WTC11 (cell line): ENCODE measurements around the gene CDC73. TPM values are rescaled to one million over a fixed set of nuclear protein-coding genes. Genes with fewer than 3 reads are reported as not detected.

Experiments
- ATAC-seq: fragments of 200-7000 bp; cut with Tn5 transposase; 2 replicates; pipeline ENCODE4 v1.10.0; 2021; ENCODE audit warnings: mild to moderate bottlenecking, moderate library complexity
- CTCF ChIA-PET: fragments of 300-600 bp; sonication (Branson Sonifier 250); formaldehyde crosslinking; loops from one replicate; lab custom pipeline; 2021; ENCODE audit warnings: antibody characterized with exemption; lab: Charles Lee
- POLR2A ChIA-PET: fragments of 350-600 bp; sonication (Branson Sonifier 250); formaldehyde crosslinking; loops from one replicate; lab custom pipeline; 2021; ENCODE audit warnings: antibody characterized with exemption; lab: Charles Lee
- DNase-seq: peaks from one replicate; pipeline ENCODE4 v3.0.0; 2021; ENCODE audit warnings: low spot score
- H3K27ac Mint-ChIP-seq: 2 replicates; pipeline ENCODE4 v1.8.0; 2021; ENCODE audit warnings: mixed read lengths
- H3K27me3 Mint-ChIP-seq: 2 replicates; pipeline ENCODE4 v1.8.0; 2021; ENCODE audit warnings: low read depth, mild to moderate bottlenecking, moderate library complexity, mixed read lengths
- H3K36me3 Mint-ChIP-seq: 2 replicates; pipeline ENCODE4 v1.8.0; 2021; ENCODE audit warnings: mixed read lengths
- H3K4me1 Mint-ChIP-seq: 2 replicates; pipeline ENCODE4 v1.8.0; 2022; ENCODE audit warnings: mixed read lengths
- H3K4me3 Mint-ChIP-seq: 2 replicates; pipeline ENCODE4 v1.8.0; 2021; ENCODE audit warnings: mild to moderate bottlenecking, moderate library complexity, mixed read lengths
- H3K9me3 Mint-ChIP-seq: 2 replicates; pipeline ENCODE4 v1.8.0; 2021; ENCODE audit warnings: mixed read lengths
- AR ChIP-seq: fragments of 250-450 bp; sonication (Bioruptor Pico); IDR thresholded peaks from 2 replicates; pipeline ENCODE4 v1.9.0; 2021; ENCODE audit warnings: mild to moderate bottlenecking
- CREB1 ChIP-seq: sonication (generic); formaldehyde crosslinking; IDR thresholded peaks from 2 replicates; pipeline ENCODE4 v1.8.0; 2023; ENCODE audit warnings: mild to moderate bottlenecking, missing genetic modification reagents
- CREM ChIP-seq: sonication (generic); formaldehyde crosslinking; IDR thresholded peaks from 2 replicates; pipeline ENCODE4 v1.8.1; 2022; ENCODE audit warnings: mild to moderate bottlenecking, missing genetic modification reagents, moderate library complexity
- E2F1 ChIP-seq: sonication (generic); formaldehyde crosslinking; IDR thresholded peaks from 2 replicates; pipeline ENCODE4 v1.8.0; 2022; ENCODE audit warnings: mild to moderate bottlenecking, missing genetic modification reagents
- HMGXB4 ChIP-seq: sonication (generic); formaldehyde crosslinking; IDR thresholded peaks from 2 replicates; pipeline ENCODE4 v1.8.1; 2023; ENCODE audit warnings: mild to moderate bottlenecking, moderate library complexity, missing genetic modification reagents
- JUN ChIP-seq: sonication (generic); formaldehyde crosslinking; IDR thresholded peaks from 2 replicates; pipeline ENCODE4 v1.8.0; 2023; ENCODE audit warnings: mild to moderate bottlenecking, missing genetic modification reagents
- MLX ChIP-seq: sonication (generic); formaldehyde crosslinking; IDR thresholded peaks from 2 replicates; pipeline ENCODE4 v1.8.1; 2023; ENCODE audit warnings: mild to moderate bottlenecking, missing genetic modification reagents, moderate library complexity
- MYBL2 ChIP-seq: sonication (generic); formaldehyde crosslinking; IDR thresholded peaks from 2 replicates; pipeline ENCODE4 v1.8.1; 2023; ENCODE audit warnings: mild to moderate bottlenecking, moderate library complexity, missing genetic modification reagents
- RELA ChIP-seq: sonication (generic); formaldehyde crosslinking; IDR thresholded peaks from 2 replicates; pipeline ENCODE4 v1.8.1; 2022; ENCODE audit warnings: missing genetic modification reagents, mild to moderate bottlenecking, borderline replicate concordance
- ZNF138 ChIP-seq: sonication (generic); formaldehyde crosslinking; conservative IDR thresholded peaks from 2 replicates; pipeline ENCODE4 v1.8.1; 2022; ENCODE audit warnings: mild to moderate bottlenecking, moderate library complexity, missing genetic modification reagents
- ZNF423 ChIP-seq: fragments of 250-450 bp; sonication (Bioruptor Pico); IDR thresholded peaks from 2 replicates; pipeline ENCODE4 v2.1.2; 2022; ENCODE audit warnings: mild to moderate bottlenecking, moderate library complexity
- total RNA-seq: library from RNA; stranded (reverse); gene quantifications from 3 replicates; pipeline ENCODE4 v1.2.3, GENCODE V29; 2021
- TF ChIP-seq, protein P1 (sequence below): sonication (generic); formaldehyde crosslinking; IDR thresholded peaks from 2 replicates; pipeline ENCODE4 v1.8.0; 2022; ENCODE audit warnings: mild to moderate bottlenecking, missing genetic modification reagents
- TF ChIP-seq, protein P2 (sequence below): sonication (generic); formaldehyde crosslinking; conservative IDR thresholded peaks from 2 replicates; pipeline ENCODE4 v1.8.1; 2023; ENCODE audit warnings: mild to moderate bottlenecking, low read depth, missing genetic modification reagents, moderate library complexity
- TF ChIP-seq, protein P3 (sequence below): fragments of 250-450 bp; sonication (Bioruptor Pico); conservative IDR thresholded peaks from 2 replicates; pipeline ENCODE4 v1.9.0; 2021; ENCODE audit warnings: mild to moderate bottlenecking
- TF ChIP-seq, protein P4 (sequence below): fragments of 250-450 bp; sonication (Bioruptor Pico); IDR thresholded peaks from 2 replicates; pipeline ENCODE4 v1.9.0; 2021; ENCODE audit warnings: moderate library complexity, mild to moderate bottlenecking, inconsistent platforms, borderline replicate concordance

CDC73 gene
- total RNA-seq, 1 experiment from 2014 or later = 57.1 TPM

DNA sequence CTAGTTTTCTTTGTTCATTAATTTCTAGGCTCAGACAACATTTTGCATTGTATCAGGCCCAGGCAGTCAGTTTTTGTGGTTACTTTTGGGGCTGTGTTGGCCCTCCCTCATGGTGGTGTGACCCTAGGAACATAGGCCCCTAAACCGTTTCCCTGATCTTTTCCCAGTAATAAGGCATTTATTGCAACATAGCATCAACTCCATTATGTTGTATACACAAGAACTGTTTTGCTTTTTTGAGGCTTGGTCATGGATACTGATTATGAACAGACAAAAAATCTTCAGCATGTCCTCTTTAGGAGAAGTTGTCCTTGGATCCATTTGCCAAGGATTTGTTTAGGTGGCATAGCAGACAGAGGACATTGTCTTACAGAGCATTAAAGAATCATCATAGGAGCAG, 54.3 kb downstream of the CDC73 start (continued):
- no peak for TF ChIP-seq ZNF138
- TF ChIP-seq, protein P1, sequence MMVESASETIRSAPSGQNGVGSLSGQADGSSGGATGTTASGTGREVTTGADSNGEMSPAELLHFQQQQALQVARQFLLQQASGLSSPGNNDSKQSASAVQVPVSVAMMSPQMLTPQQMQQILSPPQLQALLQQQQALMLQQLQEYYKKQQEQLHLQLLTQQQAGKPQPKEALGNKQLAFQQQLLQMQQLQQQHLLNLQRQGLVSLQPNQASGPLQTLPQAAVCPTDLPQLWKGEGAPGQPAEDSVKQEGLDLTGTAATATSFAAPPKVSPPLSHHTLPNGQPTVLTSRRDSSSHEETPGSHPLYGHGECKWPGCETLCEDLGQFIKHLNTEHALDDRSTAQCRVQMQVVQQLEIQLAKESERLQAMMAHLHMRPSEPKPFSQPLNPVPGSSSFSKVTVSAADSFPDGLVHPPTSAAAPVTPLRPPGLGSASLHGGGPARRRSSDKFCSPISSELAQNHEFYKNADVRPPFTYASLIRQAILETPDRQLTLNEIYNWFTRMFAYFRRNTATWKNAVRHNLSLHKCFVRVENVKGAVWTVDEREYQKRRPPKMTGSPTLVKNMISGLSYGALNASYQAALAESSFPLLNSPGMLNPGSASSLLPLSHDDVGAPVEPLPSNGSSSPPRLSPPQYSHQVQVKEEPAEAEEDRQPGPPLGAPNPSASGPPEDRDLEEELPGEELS (CRISPR knock-in tag) = no peak
- TF ChIP-seq MLX (CRISPR knock-in tag) = no peak
- TF ChIP-seq ZNF423 (CRISPR knock-in tag) = no peak
- TF ChIP-seq HMGXB4 (CRISPR knock-in tag) = no peak
- TF ChIP-seq AR (CRISPR knock-in tag) = no peak
- TF ChIP-seq JUN (CRISPR knock-in tag) = no peak
- no peak for TF ChIP-seq E2F1
- no peak for TF ChIP-seq CREM (CRISPR knock-in tag)
- no peak for TF ChIP-seq RELA
- no peak for TF ChIP-seq CREB1 (CRISPR knock-in tag)
- TF ChIP-seq, protein P2, sequence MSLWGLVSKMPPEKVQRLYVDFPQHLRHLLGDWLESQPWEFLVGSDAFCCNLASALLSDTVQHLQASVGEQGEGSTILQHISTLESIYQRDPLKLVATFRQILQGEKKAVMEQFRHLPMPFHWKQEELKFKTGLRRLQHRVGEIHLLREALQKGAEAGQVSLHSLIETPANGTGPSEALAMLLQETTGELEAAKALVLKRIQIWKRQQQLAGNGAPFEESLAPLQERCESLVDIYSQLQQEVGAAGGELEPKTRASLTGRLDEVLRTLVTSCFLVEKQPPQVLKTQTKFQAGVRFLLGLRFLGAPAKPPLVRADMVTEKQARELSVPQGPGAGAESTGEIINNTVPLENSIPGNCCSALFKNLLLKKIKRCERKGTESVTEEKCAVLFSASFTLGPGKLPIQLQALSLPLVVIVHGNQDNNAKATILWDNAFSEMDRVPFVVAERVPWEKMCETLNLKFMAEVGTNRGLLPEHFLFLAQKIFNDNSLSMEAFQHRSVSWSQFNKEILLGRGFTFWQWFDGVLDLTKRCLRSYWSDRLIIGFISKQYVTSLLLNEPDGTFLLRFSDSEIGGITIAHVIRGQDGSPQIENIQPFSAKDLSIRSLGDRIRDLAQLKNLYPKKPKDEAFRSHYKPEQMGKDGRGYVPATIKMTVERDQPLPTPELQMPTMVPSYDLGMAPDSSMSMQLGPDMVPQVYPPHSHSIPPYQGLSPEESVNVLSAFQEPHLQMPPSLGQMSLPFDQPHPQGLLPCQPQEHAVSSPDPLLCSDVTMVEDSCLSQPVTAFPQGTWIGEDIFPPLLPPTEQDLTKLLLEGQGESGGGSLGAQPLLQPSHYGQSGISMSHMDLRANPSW (CRISPR knock-in tag) = no peak

DNA sequence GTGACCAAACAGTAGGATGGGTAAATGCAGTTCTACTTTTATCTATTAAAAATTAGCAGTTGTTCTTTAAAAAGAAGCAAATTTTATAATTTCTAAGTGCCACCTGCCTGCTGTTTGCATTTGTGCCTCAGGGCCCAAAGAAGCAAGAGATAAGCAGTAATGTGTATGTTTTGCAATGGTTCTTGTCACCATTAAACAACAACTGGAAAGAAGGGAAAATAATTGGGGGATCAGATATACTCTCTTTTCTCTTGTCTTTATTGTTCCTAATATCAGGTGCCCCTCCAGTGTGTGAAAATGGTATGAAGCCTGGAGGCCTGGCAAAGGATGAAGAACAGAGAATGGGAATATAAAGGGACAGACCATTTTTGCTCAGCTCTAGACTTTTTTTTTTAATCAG, 55.0 kb downstream of the CDC73 start:
- no peaks in the 10 kb centered on the region for H3K9me3 Mint-ChIP-seq
- no peak overlapping the region for H3K27ac Mint-ChIP-seq
- ChIA-PET CTCF (no interaction called here), POLR2A (interaction anchor here (0.7 kb wide), 1 partner anchor 116 kb away, joined by 6 read pairs; no protein-coding TSS in a partner anchor)
- no peak overlapping the region for H3K4me3 Mint-ChIP-seq
- no peak for DNase-seq
- ATAC-seq = no peak
- peaks cover 11% of the 10 kb centered on the region for H3K4me1 Mint-ChIP-seq
- no peaks in the 10 kb centered on the region for H3K27me3 Mint-ChIP-seq
- no peaks in the 10 kb centered on the region for H3K36me3 Mint-ChIP-seq
- TF ChIP-seq MYBL2 (CRISPR knock-in tag) = no peak
- TF ChIP-seq, protein P3, sequence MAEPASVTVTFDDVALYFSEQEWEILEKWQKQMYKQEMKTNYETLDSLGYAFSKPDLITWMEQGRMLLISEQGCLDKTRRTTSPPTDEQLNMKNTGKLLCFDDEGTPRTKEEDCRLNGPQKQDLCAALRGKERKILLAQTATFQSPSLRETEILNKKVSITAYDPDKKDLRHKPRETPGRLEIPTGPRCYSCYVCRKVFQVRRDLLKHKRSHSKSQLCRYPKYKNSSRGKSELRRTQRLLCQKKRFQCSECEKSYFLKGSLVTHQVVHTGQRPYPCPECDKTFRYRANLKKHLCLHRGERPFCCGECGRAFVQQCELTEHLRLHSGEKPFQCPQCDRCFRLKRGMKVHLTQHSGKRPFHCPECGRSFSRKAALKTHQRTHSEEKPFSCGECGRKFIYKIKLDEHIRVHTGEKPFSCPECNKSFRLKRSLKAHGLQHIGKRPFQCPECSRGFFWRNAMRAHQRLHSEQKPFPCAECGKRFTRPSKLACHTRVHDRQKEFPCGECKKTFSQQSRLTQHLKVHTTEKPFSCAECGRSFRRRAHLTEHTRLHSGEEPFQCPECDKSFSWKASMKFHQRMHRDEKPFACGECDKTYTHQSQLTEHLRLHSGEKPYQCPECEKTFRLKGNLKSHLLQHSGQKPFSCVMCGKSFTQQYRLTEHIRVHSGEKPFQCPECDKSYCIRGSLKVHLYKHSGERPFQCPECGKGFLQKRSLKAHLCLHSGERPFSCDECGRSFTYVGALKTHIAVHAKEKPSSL = no peak
- TF ChIP-seq, protein P4, sequence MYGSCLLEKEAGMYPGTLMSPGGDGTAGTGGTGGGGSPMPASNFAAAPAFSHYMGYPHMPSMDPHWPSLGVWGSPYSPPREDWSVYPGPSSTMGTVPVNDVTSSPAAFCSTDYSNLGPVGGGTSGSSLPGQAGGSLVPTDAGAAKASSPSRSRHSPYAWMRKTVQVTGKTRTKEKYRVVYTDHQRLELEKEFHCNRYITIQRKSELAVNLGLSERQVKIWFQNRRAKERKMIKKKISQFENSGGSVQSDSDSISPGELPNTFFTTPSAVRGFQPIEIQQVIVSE (CRISPR knock-in tag) = no peak
- TF ChIP-seq, all 79 proteins: peak for 0
